Activated CD4-positive, alpha-beta T cell treated with anti-CD3 and anti-CD28 coated beads, Interleukin-2, amount 50 U/mL, for 16 hours (primary cell): ENCODE data around the gene NCAPG.

Source experiments
- DNase-seq: peaks from one replicate; pipeline ENCODE4 v3.0.0-alpha.2; 2020

The NCAPG gene

GRCh38 chr4:17884063-17884462, 73.3 kb downstream of the NCAPG start:
- no peak for DNase-seq

- no peak for DNase-seq
These were observed 73.7 kb downstream of the NCAPG start for GRCh38 chr4:17884511-17884910.

- no peak for DNase-seq
These were observed 78.9 kb downstream of the NCAPG start for GRCh38 chr4:17889692-17890091.

GRCh38 chr4:17894421-17894820, 83.6 kb downstream of the NCAPG start:
- DNase-seq = no peak
